Gastrocnemius medialis (tissue), 4 donors: ENCODE measurements around the gene PTCHD4.

Experiments
- CTCF ChIP-seq, 5 experiments: fragments of 450-650 bp in 3 of 5; fragments of 200-600 bp in 2 of 5; sonication (generic) in 2 of 5; IDR thresholded peaks in 4 of 5; conservative IDR thresholded peaks in 1 of 5; 1 replicate in 4 of 5; 2 replicates in 1 of 5; pipeline ENCODE4 v1.5.1; 2016 to 2019; ENCODE audit warnings: antibody characterized with exemption in 5 of 5, mild to moderate bottlenecking in 3 of 5, moderate library complexity in 3 of 5
- POLR2A ChIP-seq, 2 donors: fragments of 450-650 bp; IDR thresholded peaks; one replicate each; pipeline ENCODE4 v1.6.1; 2017; ENCODE audit warnings: antibody characterized with exemption in 2 of 2, mild to moderate bottlenecking in 2 of 2, moderate library complexity in 2 of 2

GRCh38 chr6:48144021-48144420 is 33.0 kb upstream of the PTCHD4 start:
- no peak for TF ChIP-seq POLR2A (IDR thresholded peaks at IDR 0.05)
- no peak for TF ChIP-seq CTCF (IDR thresholded peaks at IDR 0.05 in 4 of 5, conservative IDR thresholded peaks at IDR 0.05 in 1 of 5)
